Fibroblast of the aortic adventitia (primary cell): Measurements from ENCODE around the gene PPARA. TPM values are rescaled to one million over a fixed set of nuclear protein-coding genes. Genes with fewer than 3 reads are reported as not detected.

Experiments
- DNase-seq: peaks from one replicate; pipeline ENCODE4 v3.0.0-alpha.2; 2010; ENCODE audit warnings: low read depth
- H3K4me3 ChIP-seq: 2 replicates; pipeline ENCODE4 v1.5.1; 2011; ENCODE audit warnings: low read depth, mild to moderate bottlenecking, control low read depth, low read length, moderate library complexity
- total RNA-seq: library from RNA; depleted of rRNA; stranded (reverse); fragments of >200 nt; gene quantifications from 2 replicates; pipeline ENCODE4 v1.2.3, GENCODE V29; 2012; ENCODE audit warnings: low replicate concordance
- TF ChIP-seq, protein P1 (sequence below): IDR thresholded peaks from 2 replicates; pipeline ENCODE4 v1.5.1; 2011; ENCODE audit warnings: mild to moderate bottlenecking, low read length, control low read depth, inconsistent platforms; ENCODE audit not compliant: insufficient read depth

The PPARA gene
- total RNA-seq, 1 donor = 13.4 TPM

DNA sequence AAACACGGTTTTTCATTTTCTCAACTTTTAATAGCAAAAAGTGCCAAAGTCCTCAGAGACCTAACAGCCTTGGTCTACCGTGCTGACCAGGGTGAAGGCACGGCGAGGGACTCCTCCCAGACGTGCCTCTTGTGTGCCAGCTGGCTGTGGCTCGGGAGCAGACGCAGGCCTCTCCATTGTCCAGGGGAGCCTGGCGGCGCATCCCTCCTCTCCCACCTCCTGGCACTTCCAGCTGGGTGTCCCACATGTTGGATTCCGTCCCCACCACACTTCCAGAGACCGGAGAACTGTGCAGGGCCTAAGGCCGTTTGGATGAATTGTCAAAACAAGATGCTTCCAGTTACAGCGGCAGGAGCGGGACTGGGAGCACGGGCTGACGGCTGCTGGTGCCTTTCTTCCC is 88.2 kb downstream of the PPARA start:
- TF ChIP-seq, protein P1, sequence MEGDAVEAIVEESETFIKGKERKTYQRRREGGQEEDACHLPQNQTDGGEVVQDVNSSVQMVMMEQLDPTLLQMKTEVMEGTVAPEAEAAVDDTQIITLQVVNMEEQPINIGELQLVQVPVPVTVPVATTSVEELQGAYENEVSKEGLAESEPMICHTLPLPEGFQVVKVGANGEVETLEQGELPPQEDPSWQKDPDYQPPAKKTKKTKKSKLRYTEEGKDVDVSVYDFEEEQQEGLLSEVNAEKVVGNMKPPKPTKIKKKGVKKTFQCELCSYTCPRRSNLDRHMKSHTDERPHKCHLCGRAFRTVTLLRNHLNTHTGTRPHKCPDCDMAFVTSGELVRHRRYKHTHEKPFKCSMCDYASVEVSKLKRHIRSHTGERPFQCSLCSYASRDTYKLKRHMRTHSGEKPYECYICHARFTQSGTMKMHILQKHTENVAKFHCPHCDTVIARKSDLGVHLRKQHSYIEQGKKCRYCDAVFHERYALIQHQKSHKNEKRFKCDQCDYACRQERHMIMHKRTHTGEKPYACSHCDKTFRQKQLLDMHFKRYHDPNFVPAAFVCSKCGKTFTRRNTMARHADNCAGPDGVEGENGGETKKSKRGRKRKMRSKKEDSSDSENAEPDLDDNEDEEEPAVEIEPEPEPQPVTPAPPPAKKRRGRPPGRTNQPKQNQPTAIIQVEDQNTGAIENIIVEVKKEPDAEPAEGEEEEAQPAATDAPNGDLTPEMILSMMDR = no peak
- no peak for DNase-seq
- H3K4me3 ChIP-seq = no peak overlapping the region

DNA sequence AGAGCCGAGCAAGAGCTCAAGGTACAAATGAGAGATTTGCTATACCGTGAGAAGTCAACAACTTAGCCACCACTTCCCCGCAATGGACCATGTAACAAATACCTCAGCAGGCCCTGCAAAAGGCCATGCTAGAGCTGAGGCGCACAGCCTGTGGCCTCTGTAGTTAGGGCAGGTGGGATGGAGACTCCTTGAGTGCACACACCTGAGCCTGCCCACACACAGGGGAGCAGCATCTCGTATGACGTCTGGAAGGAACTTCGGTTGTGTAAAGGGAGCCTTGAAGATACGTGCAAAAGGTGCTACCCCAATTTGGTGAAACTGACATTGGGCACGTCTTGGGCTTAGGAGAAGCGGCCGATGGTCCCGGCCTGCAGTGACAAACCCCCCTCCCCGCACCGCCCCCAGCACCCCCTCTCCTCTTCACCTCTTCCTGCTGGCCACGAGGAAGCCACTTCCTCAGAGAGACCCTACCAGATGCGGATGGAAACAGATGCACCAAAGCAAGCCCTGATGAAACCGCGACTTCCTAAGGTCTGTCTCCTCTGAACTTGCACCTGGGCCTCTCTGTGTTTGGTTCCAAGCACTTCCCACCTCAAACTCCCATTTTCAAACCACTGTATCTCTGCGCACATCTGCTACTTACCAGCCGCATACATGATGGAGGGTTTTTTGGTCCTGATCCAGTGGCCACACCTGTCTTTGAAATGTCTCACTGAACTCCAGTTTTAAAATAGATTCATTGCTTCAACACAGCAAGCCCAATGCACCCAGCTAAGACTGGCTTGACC is 89.1 kb downstream of the PPARA start:
- DNase-seq = no peak
- TF ChIP-seq, protein P1 = no peak
- H3K4me3 ChIP-seq = no peak overlapping the region

DNA sequence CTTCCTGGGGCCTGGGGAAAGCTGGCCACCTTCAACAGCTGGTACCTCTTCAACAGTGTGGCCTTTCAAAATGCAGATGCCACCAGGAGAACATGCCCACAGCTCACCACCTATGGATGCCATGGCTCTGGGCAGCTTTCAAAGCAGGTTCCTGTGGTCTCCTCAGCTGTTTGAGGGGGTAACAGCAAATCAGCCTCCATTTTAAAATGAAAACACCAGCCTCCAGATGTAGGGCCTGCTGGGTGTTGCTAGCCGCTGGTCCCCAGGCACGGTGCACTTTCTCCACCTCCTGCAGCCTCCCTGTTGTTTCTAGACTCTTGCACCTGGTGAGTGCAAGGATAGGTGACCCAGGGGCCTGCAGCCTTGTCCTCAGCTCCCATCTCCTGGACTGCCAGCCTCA is 89.7 kb downstream of the PPARA start:
- TF ChIP-seq, protein P1 = no peak
- DNase-seq = no peak
- no peak overlapping the region for H3K4me3 ChIP-seq

DNA sequence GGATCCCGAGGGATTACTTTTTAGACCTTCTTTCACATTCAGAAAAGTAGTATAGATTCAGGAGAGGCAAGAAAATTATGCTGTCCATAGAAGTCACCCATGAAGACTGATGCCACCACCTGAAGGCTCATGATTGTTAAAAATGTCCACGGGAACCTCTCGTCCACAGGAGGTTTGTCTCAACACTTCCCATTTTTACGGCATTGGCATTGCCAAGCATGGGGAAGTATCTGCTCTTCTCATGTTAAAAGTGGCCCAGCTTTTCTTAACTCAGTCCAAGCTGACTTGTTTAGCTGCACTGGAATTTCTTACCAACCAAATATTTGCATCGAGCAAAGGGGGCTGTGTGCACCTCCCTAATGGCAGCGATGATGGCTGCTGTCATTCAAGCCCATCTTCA is 90.2 kb downstream of the PPARA start:
- DNase-seq = no peak
- TF ChIP-seq, protein P1 = no peak

DNA sequence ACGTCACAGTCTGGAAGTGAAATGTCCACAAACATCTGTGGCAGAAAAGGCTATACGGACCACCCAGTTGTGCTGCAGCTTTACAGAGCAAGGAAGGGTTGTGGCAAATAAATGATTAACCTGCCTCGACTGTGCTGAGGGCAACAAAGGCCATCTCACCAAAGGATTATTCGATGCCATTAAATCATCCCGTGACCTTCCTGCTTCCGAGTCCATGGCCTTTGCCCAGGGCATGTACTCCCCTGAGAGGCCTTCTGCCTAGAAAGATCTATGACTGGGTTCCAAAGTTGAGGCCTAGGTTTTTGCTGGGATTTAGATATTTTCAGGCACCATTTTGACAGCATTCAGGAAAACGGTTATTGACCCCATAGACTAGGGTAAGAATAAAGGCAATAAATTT is 90.6 kb downstream of the PPARA start:
- DNase-seq = no peak
- TF ChIP-seq, protein P1 = no peak
- no peak overlapping the region for H3K4me3 ChIP-seq

More for the DNA sequence above, 90.2 kb downstream of the PPARA start:
- H3K4me3 ChIP-seq = no peak overlapping the region

DNA sequence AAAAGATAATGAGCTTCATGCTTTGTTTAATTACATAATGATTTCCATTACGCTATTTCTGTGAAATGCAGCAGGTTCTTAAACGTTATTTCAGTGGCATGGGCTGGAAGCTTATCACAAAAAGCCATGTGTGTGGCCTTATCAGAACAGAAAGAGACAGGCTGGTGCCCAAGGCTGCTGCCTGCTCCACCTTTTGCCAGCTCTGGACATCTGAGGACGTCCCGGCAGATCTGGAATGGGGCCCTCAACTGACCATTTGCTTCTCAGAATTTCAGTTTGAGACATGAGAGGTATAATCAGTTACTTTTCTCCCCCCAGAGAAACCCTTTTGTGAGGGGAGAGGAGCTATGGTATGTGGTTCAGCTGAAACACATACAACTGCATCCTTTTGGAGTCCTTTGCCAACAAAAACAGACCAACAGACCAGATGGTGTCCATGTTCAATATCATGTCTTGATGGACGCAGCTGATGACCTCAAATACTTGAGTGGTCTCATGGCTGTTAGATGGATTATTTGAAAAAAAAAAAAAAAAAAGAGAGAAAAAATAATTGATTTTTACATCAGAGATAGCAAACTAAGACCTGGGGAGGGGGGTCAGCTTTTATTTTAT is 91.2 kb downstream of the PPARA start:
- DNase-seq = no peak
- TF ChIP-seq, protein P1 = no peak
- H3K4me3 ChIP-seq = no peak overlapping the region

DNA sequence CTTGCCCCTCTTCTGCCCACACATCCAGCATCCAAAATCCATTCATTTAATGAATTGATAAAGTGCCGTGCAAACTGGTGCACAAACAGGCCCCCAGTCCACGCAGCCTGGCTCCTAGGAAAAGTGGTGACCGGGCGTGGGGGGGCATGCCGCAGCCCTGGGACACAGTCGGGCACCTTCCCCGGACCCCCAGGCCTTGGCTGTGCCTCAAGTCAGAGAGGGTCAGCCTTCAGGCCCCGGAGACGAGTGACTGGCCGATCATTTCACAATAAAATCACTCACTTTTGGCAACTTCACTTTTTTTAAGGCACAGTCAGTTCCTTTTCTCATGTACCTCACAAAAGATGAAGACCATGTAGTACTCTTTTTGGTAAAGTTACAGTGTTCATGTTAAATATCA is 91.8 kb downstream of the PPARA start:
- no peak for DNase-seq
- no peak overlapping the region for H3K4me3 ChIP-seq
- TF ChIP-seq, protein P1 = no peak
